ENCODE results near the gene DNAJB4.

Gene DNAJB4

GRCh38 chr1:77970192-77970591, 34.5 kb upstream of the DNAJB4 start:
- DNase-seq (ENCODE audit: low read depth), result peak; percentile 37
- H3K4me3 ChIP-seq (ENCODE audit: low read length), result no peak overlapping the region
- no peak for TF ChIP-seq CTCF (conservative IDR thresholded peaks at IDR 0.05; ENCODE audit: low read length)

- DNase-seq (ENCODE audit: low read depth), result no peak
- TF ChIP-seq CTCF (conservative IDR thresholded peaks at IDR 0.05; ENCODE audit: low read length), result no peak
- H3K4me3 ChIP-seq (ENCODE audit: low read length), result no peak overlapping the region
These were observed 32.7 kb upstream of the DNAJB4 start for GRCh38 chr1:77972080-77972479.

GRCh38 chr1:77975386-77975785, 29.4 kb upstream of the DNAJB4 start:
- TF ChIP-seq CTCF (conservative IDR thresholded peaks at IDR 0.05; ENCODE audit: low read length), result no peak
- peak; percentile 26 for DNase-seq (ENCODE audit: low read depth)
- peak overlapping the region; percentile 30 for H3K4me3 ChIP-seq (ENCODE audit: low read length)

GRCh38 chr1:77975907-77976306, 28.8 kb upstream of the DNAJB4 start:
- peak overlapping the region; percentile 30 for H3K4me3 ChIP-seq (ENCODE audit: low read length)
- DNase-seq (ENCODE audit: low read depth), result no peak
- TF ChIP-seq CTCF (conservative IDR thresholded peaks at IDR 0.05; ENCODE audit: low read length), result no peak

GRCh38 chr1:77976433-77977076, 28.2 kb upstream of the DNAJB4 start:
- TF ChIP-seq CTCF (conservative IDR thresholded peaks at IDR 0.05; ENCODE audit: low read length), result no peak
- no peak for DNase-seq (ENCODE audit: low read depth)
- H3K4me3 ChIP-seq (ENCODE audit: low read length), result peak overlapping the region; percentile 14

- no peak for TF ChIP-seq CTCF (conservative IDR thresholded peaks at IDR 0.05; ENCODE audit: low read length)
- H3K4me3 ChIP-seq (ENCODE audit: low read length), result peak overlapping the region; percentile 80
- no peak for DNase-seq (ENCODE audit: low read depth)
These were observed 26.8 kb upstream of the DNAJB4 start for GRCh38 chr1:77977989-77978292.

- no peak for TF ChIP-seq CTCF (conservative IDR thresholded peaks at IDR 0.05; ENCODE audit: low read length)
- H3K4me3 ChIP-seq (ENCODE audit: low read length), result peak overlapping the region; percentile 80
- DNase-seq (ENCODE audit: low read depth), result peak; percentile 92
These were observed 26.3 kb upstream of the DNAJB4 start for GRCh38 chr1:77978293-77978968.
